Psoas muscle (tissue), 8 donors: ENCODE results near the gene DMXL1. TPM values are rescaled to one million over a fixed set of nuclear protein-coding genes. Genes with fewer than 3 reads are reported as not detected.

Experiments
- ATAC-seq, 4 donors: fragments of 200-7000 bp; cut with Tn5 transposase; one replicate each; pipeline ENCODE4 v1.9.1; 2020; ENCODE audit warnings: moderate library complexity in 3 of 4, mild to moderate bottlenecking in 2 of 4
- DNase-seq, 2 donors: peaks; one replicate each; pipeline ENCODE4 v3.0.0-alpha.2; 2020
- H3K27ac ChIP-seq: fragments of 200-600 bp; one replicate; pipeline ENCODE4 v1.8.0; 2022
- H3K27me3 ChIP-seq, 3 donors: fragments of 200-600 bp in 1 of 3; one replicate each; pipeline versions ENCODE4 v1.6.1 to v1.8.0; 2013 to 2022; ENCODE audit warnings: low read length in 2 of 3, mild to moderate bottlenecking in 2 of 3, moderate library complexity in 1 of 3; ENCODE audit not compliant: insufficient read depth in 3 of 3
- H3K36me3 ChIP-seq, 2 donors: fragments of 200-600 bp in 1 of 2; one replicate each; pipeline versions ENCODE4 v1.6.1 to v1.8.0; 2013 to 2022; ENCODE audit warnings: low read depth in 1 of 2, mild to moderate bottlenecking in 1 of 2, moderate library complexity in 1 of 2; ENCODE audit not compliant: insufficient read depth in 1 of 2
- H3K4me1 ChIP-seq: fragments of 200-600 bp; one replicate; pipeline ENCODE4 v1.8.0; 2022
- H3K4me3 ChIP-seq: fragments of 200-600 bp; one replicate; pipeline ENCODE4 v1.8.0; 2022; ENCODE audit warnings: mild to moderate bottlenecking
- H3K9me3 ChIP-seq: fragments of 200-600 bp; one replicate; pipeline ENCODE4 v1.8.0; 2022
- WGBS, 3 donors: extraction: QIAGEN DNeasy Blood & Tissue Kit; methylation state at CpG; one replicate each; pipeline versions ENCODE4 v1.1.6 to v1.1.7; 2013; 5-methylcytosine and 5-hydroxymethylcytosine counted together
- intact Hi-C, 2 donors: fragments of 100-400 bp; cut with DNase I; formaldehyde crosslinking; loops; one replicate each; pipeline versions ENCODE4 v1.11.0 to v1.14.2; 2022
- polyA plus RNA-seq, 3 donors: library from polyadenylated mRNA; stranded (reverse); fragments of 200-250 nt; gene quantifications; one replicate each; pipeline ENCODE4 v1.2.3, GENCODE V29; 2013
- total RNA-seq, 4 donors: library from RNA; stranded (reverse); fragmentation: NEBNext Ultra II Directional in 2 of 4; extraction: Animal tissue kit (Norgen Biotek cat#: 25700) in 2 of 4; gene quantifications; one replicate each; pipeline versions ENCODE4 v1.2.1 to v1.2.4, GENCODE V29; 2021 to 2023
- TF ChIP-seq, protein P1 (sequence below): fragments of 200-600 bp; IDR thresholded peaks from one replicate; pipeline ENCODE4 v1.8.0; 2022; ENCODE audit warnings: antibody characterized with exemption
- donor health status: healthy with polysubstance abuse.
- donor health status: DM: no; HTN: no; CAD: no; lungs with moderate emphysema.
- donor health status: Bipolar disorder and iron deficiency.
- donor health status: healthy.
- donor health status: DM: yes; HTN: yes; CAD: no.
- donor health status: DM: no; HTN: no; CAD: no.
- donor health status: DM: no; HTN: no; CAD: no.
- donor health status: DM: yes; HTN: yes; CAD: no.

The DMXL1 gene
- total and polyA plus RNA-seq, 7 donors, result 5.1 to 21.7 (median 15.7) TPM

DNA sequence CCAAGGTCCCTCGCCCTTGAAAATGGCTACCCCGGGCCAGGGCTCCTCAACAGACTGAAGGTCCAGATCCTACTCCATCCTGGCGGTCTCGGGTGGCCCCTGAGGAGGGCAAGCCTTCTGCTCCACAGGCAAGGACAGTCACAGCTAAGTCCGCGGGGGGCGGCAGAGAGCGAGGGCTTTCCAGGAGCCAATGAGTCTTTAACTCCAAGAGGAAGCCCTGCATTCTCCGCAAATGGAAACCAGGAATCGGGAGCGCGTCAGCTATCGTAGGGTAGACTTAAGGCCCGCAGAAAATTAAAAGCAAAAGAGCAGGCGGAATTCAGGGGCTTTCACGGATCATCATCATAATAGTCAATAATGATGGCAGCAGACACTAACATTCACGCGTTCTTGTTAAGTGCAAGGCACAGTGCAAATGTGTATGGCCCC is 197.1 kb downstream of the DMXL1 start:
- ATAC-seq (peak; percentile 95), DNase-seq (peak; percentile 92 to 93)
- intact Hi-C loops, result loop anchor here in 1 of 2 donors (5.0 kb wide), 2 partner anchors 196 to 281 kb away; partner anchors contain the start of genes DMXL1 and DTWD2
- peaks cover 3% of the 10 kb centered on the region for H3K9me3 ChIP-seq
- 5 to 6% (median 6%) methylated on average over 18 of the region's 18 CpGs for WGBS, 3 donors
- no peaks in the 10 kb centered on the region for H3K27me3 ChIP-seq
- peak overlapping the region; percentile 83 for H3K4me3 ChIP-seq
- no peaks in the 10 kb centered on the region for H3K36me3 ChIP-seq
- peaks cover 3% of the 10 kb centered on the region for H3K4me1 ChIP-seq
- TF ChIP-seq, protein P1, sequence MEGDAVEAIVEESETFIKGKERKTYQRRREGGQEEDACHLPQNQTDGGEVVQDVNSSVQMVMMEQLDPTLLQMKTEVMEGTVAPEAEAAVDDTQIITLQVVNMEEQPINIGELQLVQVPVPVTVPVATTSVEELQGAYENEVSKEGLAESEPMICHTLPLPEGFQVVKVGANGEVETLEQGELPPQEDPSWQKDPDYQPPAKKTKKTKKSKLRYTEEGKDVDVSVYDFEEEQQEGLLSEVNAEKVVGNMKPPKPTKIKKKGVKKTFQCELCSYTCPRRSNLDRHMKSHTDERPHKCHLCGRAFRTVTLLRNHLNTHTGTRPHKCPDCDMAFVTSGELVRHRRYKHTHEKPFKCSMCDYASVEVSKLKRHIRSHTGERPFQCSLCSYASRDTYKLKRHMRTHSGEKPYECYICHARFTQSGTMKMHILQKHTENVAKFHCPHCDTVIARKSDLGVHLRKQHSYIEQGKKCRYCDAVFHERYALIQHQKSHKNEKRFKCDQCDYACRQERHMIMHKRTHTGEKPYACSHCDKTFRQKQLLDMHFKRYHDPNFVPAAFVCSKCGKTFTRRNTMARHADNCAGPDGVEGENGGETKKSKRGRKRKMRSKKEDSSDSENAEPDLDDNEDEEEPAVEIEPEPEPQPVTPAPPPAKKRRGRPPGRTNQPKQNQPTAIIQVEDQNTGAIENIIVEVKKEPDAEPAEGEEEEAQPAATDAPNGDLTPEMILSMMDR, result peak; percentile 33
- H3K27ac ChIP-seq, result peak overlapping the region; percentile 80

DNA sequence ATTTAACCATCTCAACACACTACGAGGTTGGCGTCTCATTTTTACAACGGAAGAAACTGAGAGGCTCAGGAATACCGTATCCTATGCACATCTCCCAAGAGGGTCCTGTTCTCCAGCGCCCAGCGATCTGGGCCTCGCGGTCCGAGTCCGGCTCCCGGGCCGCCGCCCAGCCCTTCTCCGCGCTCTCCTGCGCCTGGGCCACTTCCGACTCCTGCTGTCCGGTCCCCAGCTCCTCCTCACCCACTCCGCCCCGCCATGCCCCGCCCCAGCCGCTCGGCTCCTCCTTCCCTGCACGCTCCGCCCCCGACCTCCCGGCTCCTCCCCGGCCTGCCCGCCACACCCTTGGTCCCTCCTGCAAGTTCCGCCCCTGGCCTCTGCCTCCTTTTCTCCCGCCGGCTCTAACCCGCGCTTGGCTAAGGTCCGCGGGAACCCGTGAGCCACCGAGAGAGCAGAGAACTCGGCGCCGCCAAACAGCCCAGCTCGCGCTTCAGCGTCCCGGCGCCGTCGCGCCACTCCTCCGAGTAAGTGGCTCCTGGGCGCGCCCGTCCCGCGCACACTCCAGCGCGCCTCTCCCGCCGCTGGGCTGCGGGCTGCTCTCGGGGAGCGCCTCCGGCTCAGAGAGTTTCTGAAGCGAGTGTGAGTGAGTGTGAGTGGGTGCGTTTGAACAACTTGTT is 197.6 kb downstream of the DMXL1 start:
- intact Hi-C loops, result loop anchor here in 1 of 2 donors (5.0 kb wide), 2 partner anchors 196 to 281 kb away; partner anchors contain the start of genes DMXL1 and DTWD2
- Histone ChIP-seq H3K27me3 (no peaks in the 10 kb centered on the region), H3K4me3 (peak overlapping the region; percentile 83), H3K4me1 (peaks cover 3% of the 10 kb centered on the region), H3K36me3 (no peaks in the 10 kb centered on the region), H3K9me3 (no peaks in the 10 kb centered on the region), H3K27ac (peak overlapping the region; percentile 80)
- peak; percentile 98 to 99 (median 99) for ATAC-seq
- peak; percentile 94 to 97 for DNase-seq
- TF ChIP-seq, protein P1, result no peak
- 0% methylated on average over 58 to 65 of the region's 65 CpGs for WGBS, 3 donors

DNA sequence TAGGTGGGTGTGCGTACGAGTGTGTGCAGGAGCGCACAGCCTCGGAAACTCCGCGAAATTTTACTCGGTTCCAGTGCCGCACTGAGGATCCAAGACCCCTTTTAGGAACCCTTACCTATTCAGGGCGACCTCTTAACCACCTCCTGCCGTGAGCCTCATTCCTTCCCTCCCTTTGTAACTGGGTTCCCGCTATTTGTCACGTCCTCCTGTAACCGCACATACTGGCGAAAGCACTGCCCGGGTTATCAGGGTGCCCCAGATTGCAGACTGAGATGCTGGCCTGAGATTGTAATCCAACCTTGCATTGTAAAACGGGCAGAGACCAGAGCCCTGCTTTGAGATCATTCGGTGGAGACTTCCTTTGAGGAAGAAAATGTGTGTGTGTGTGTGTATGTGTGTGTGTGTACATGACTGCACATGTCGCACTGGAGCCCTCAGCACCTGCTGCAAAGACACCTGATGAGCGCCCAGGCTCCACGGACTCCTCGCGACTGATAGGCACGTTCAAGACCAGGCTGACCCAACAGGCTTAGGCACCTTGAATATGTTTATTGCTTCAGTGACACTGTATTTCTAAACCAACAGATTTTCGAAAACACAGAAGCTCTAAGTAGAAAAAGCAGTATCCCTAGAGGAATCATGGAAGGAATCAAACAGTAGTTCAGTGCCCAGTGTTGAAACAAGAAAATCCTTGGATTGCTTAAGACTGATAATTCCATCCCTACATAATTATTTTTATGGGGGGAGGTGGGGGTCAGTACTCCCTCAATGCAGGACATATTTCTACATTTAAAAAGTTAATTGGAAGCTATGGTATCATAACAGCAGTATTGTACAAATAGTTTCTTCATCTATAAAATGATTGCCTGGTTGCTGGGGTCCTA is 198.4 kb downstream of the DMXL1 start:
- DNase-seq (peak in 1 of 2 donors; percentile 59), ATAC-seq (no peak)
- H3K4me3 ChIP-seq, result peak overlapping the region; percentile 83
- no peaks in the 10 kb centered on the region for H3K27me3 ChIP-seq
- 7 to 11% (median 9%) methylated on average over 24 of the region's 24 CpGs for WGBS, 3 donors
- H3K9me3 ChIP-seq, result no peaks in the 10 kb centered on the region
- TF ChIP-seq, protein P1, result no peak
- peak overlapping the region; percentile 80 for H3K27ac ChIP-seq
- H3K36me3 ChIP-seq, result no peaks in the 10 kb centered on the region
- intact Hi-C loops, result loop anchor here in 1 of 2 donors (5.0 kb wide), 2 partner anchors 197 to 282 kb away; partner anchors contain the start of genes DMXL1 and DTWD2
- H3K4me1 ChIP-seq, result peaks cover 3% of the 10 kb centered on the region

DNA sequence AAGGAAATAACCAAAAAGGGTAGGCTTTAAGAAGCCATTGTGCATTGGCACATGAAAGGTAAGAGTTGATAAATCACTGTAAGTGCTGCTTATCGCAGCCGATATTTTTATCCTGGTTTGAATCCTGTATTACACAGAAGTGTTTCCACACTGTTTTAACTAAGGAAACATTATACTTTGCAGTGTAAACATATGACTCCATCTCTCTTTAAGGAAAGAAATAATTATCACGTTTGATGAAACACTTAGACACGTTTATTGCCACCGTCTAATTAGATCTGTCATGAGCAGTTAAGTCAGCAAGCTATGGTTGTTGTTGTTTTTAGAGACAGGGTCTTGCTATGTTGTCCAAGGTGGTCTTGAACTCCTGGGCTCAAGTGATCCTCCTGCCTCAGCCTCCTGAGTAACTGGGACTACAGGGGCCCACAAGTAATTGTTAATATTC is 199.3 kb downstream of the DMXL1 start:
- intact Hi-C loops, result loop anchor here in 1 of 2 donors (10.0 kb wide), 1 partner anchor 135 kb away; no protein-coding TSS in a partner anchor
- Histone ChIP-seq H3K9me3 (no peaks in the 10 kb centered on the region), H3K27ac (no peak overlapping the region), H3K36me3 (no peaks in the 10 kb centered on the region), H3K4me1 (peaks cover 3% of the 10 kb centered on the region), H3K27me3 (no peaks in the 10 kb centered on the region), H3K4me3 (peak overlapping the region; percentile 83)
- WGBS, 3 donors, result 79 to 91% (median 81%) methylated on average over 5 of the region's 5 CpGs
- ATAC-seq (no peak), DNase-seq (no peak)
- TF ChIP-seq, protein P1, result no peak
